PFSK-1 (cell line): Measurements from ENCODE around the gene SLC4A2.

ENCODE experiments used
- FOXP2 ChIP-seq: optimal IDR thresholded peaks from 2 replicates; pipeline ENCODE3; 2011; ENCODE audit warnings: borderline replicate concordance, control low read depth, inconsistent platforms; ENCODE audit not compliant: insufficient read depth; ENCODE audit errors: extremely low read length, extremely low read depth
- POLR2AphosphoS5 ChIP-seq: IDR thresholded peaks from 2 replicates; pipeline ENCODE4 v1.6.1; 2012; ENCODE audit warnings: low read depth, mild to moderate bottlenecking, control low read depth, low read length, moderate library complexity
- SIN3A ChIP-seq: IDR thresholded peaks from 2 replicates; pipeline ENCODE4 v1.6.1; 2012; ENCODE audit warnings: mild to moderate bottlenecking, low read length, moderate library complexity, borderline replicate concordance; ENCODE audit not compliant: insufficient read depth
- TAF1 ChIP-seq: IDR thresholded peaks from 2 replicates; pipeline ENCODE4 v1.6.1; 2012; ENCODE audit warnings: low read length, control low read depth, borderline replicate concordance; ENCODE audit not compliant: insufficient read depth
- TF ChIP-seq, protein P1 (sequence below), 2 experiments: IDR thresholded peaks; 2 replicates each; pipeline versions ENCODE4 v1.6.1 to v1.8.0; 2011 to 2012; ENCODE audit warnings: low read depth in 2 of 2, low read length in 2 of 2, control low read depth in 1 of 2, inconsistent platforms in 1 of 2, mild to moderate bottlenecking in 1 of 2, moderate library complexity in 1 of 2; ENCODE audit not compliant: insufficient read depth in 1 of 2

The SLC4A2 gene

DNA sequence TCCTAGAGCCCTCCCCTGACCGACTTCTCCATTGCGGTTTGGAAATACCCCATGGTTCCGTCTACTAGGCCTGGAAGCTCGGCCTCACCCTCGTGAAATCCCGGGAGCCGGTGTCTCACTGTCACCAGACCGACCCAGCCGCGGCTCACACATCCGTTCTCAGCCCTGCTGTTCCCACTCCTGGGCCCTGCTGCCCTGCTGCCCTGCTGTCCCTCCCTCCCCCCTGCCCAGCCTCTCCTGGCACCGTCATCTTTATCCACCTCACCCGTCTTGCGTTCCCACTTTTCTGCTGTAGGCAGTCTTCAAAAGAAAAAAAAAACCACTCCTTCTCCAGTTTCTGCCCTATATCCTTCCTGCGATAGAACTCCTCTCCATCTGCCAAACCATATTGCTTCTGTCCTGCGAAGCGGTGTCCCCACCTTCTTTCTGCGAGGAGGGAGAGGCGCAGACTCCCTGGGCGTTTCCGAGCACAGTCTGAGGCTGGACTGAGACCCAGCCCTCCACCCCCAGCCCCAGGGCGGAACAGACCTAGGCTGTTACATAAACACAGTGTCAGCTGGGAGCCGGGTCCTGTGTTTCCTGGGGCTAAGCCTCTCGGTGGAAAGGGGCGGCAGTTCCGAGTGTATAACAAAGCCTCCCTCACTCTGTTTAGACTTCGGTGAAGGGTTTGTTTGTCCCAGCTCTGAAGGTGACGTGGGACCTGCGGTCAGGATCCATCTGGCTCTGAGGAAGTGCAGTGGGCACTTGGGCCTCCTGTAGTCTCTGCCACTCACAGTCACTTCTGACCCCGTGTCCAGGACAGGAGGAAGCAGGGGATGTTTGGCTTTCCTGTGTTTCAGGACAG, 29.7 kb downstream of the SLC4A2 start:
- TF ChIP-seq, protein P1, sequence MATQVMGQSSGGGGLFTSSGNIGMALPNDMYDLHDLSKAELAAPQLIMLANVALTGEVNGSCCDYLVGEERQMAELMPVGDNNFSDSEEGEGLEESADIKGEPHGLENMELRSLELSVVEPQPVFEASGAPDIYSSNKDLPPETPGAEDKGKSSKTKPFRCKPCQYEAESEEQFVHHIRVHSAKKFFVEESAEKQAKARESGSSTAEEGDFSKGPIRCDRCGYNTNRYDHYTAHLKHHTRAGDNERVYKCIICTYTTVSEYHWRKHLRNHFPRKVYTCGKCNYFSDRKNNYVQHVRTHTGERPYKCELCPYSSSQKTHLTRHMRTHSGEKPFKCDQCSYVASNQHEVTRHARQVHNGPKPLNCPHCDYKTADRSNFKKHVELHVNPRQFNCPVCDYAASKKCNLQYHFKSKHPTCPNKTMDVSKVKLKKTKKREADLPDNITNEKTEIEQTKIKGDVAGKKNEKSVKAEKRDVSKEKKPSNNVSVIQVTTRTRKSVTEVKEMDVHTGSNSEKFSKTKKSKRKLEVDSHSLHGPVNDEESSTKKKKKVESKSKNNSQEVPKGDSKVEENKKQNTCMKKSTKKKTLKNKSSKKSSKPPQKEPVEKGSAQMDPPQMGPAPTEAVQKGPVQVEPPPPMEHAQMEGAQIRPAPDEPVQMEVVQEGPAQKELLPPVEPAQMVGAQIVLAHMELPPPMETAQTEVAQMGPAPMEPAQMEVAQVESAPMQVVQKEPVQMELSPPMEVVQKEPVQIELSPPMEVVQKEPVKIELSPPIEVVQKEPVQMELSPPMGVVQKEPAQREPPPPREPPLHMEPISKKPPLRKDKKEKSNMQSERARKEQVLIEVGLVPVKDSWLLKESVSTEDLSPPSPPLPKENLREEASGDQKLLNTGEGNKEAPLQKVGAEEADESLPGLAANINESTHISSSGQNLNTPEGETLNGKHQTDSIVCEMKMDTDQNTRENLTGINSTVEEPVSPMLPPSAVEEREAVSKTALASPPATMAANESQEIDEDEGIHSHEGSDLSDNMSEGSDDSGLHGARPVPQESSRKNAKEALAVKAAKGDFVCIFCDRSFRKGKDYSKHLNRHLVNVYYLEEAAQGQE (IDR thresholded peaks at IDR 0.05; ENCODE audit: insufficient read depth in 1 of 2, low read depth in 2 of 2, low read length in 2 of 2) = no peak
- TF ChIP-seq FOXP2 (no peak), TAF1 (no peak), SIN3A (no peak; the same call in 1 of the 2 replicates), POLR2AphosphoS5 (no peak)

DNA sequence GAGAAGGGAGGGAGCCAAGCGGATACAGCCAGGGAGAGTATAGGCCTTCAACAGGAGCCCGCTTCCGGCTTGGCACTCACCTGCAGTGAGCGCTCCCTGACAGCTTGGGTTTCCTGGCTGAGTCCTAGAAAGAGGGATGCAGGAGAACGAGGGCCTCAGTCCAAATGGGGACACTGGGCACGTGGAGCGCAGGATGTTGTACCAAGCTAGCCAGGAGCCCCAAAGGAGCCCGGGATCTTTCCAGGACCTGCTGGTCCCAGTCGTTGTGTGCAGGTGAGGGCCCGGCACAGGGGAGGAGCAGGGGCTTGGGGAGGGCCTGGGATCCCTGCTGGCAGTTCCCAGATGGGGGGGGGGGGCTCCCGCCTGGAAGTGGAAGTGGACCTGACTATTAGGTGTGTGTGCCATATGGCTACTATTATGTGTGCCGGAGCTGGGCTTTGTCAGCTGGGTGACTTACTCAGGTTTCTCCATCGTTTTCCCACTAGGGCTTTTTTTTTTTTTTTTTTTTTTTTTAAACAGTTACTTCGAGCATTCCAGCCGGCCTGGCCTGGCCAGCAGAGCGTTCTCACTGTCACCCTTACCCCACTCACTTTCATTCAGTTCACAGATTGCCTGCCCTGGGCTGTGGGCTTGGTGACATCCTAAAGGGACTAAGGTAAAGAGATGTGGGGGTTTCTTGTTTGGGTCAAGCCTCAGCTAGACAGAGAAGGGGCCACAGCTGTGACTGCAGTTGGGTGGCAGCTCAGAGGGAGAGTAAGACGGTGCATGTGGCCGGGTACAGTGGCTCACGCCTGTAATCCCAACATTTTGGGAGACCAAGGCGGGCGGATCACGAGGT, 30.7 kb downstream of the SLC4A2 start:
- no peak for TF ChIP-seq POLR2AphosphoS5
- TF ChIP-seq FOXP2 = no peak
- no peak for TF ChIP-seq TAF1
- TF ChIP-seq, protein P1 (IDR thresholded peaks at IDR 0.05; ENCODE audit: insufficient read depth in 1 of 2, low read depth in 2 of 2, low read length in 2 of 2) = no peak
- TF ChIP-seq SIN3A = no peak

DNA sequence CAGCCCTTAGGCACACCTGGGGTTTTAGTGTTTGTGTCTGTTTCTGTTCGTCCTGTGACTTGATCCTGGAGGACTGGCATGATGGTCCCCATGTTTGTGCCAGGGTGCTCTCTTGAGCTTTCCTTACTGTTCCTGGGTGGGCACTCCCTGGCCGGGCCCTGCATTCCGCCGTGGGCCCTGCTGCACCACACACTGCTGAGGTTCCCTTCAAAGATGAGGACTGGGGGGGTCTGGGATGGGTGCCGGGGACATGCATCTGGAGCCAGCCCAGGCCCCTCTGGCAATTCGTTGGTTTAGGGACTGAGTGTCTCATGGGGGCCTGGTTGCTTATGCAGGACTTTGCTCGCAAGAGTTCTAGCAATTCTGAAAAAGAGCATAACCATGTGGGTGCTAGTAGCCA, 31.6 kb downstream of the SLC4A2 start:
- TF ChIP-seq SIN3A (no peak), POLR2AphosphoS5 (no peak), TAF1 (no peak)
- TF ChIP-seq, protein P1 (IDR thresholded peaks at IDR 0.05; ENCODE audit: insufficient read depth in 1 of 2, low read depth in 2 of 2, low read length in 2 of 2) = no peak

DNA sequence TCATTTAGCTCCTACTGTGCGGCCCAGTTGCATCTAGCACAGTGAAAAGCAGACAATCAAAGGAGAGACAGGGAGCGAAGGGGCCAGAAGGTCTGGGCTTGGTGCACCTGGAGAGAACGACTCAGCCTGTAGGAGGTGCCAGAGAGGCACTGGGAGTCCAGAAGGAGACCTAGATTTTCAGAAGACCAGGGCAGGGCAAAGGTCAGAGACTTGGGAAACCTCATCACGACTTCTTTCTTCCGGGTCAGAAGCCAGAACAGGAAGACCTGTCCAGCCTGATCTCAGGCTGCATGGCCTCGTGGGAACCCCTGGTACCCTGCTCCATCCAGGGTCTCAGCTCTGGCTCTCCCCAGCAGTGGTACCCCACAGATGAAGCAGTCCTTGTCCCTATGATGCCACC, 32.0 kb downstream of the SLC4A2 start:
- TF ChIP-seq TAF1 (no peak), FOXP2 (no peak)
- TF ChIP-seq, protein P1 (IDR thresholded peaks at IDR 0.05; ENCODE audit: insufficient read depth in 1 of 2, low read depth in 2 of 2, low read length in 2 of 2) = no peak
